A549 (cell line): ENCODE results near the gene CCNO. TPM values are rescaled to one million over a fixed set of nuclear protein-coding genes. Genes with fewer than 3 reads are reported as not detected.

Source experiments
- ATAC-seq, 2 experiments: fragments of 200-7000 bp in 1 of 2; fragments of >200 bp in 1 of 2; cut with Nextera tagmentation in 1 of 2; cut with Tn5 transposase in 1 of 2; 3 replicates each; pipeline versions ENCODE4 v1.8.0 to v1.9.1; 2018 to 2020; ENCODE audit warnings: mild to moderate bottlenecking in 1 of 2, moderate library complexity in 1 of 2
- CTCF ChIA-PET: fragments of 300-600 bp; sonication (Branson Sonifier 250); formaldehyde crosslinking; extraction: SDS; loops from one replicate; lab custom pipeline; 2021; ENCODE audit warnings: antibody characterized with exemption, inconsistent platforms; lab: Yijun Ruan, JAX
- POLR2A ChIA-PET: fragments of 350-600 bp; formaldehyde crosslinking; extraction: SDS; loops from one replicate; lab custom pipeline; 2021; ENCODE audit warnings: antibody characterized with exemption, inconsistent platforms; lab: Yijun Ruan, JAX
- DNase-seq, 2 experiments: peaks; one replicate each; pipeline versions ENCODE4 v3.0.0 to v3.0.0-alpha.2; 2011 to 2016; ENCODE audit warnings: low read depth in 1 of 2, low spot score in 1 of 2
- FAIRE-seq: peaks from 2 replicates; lab custom pipeline; 2011; peaks lifted over from hg19 to GRCh38; lab: Jason Lieb, UNC
- H3K27ac ChIP-seq, 2 experiments: fragments of >200 bp; sonication (Bioruptor Twin); formaldehyde crosslinking; 3 replicates each; pipeline ENCODE4 v1.5.1; 2016 to 2017
- H3K4me1 ChIP-seq: fragments of >200 bp; sonication (Bioruptor Twin); formaldehyde crosslinking; 3 replicates; pipeline ENCODE4 v1.6.1; 2016
- H3K4me2 ChIP-seq: fragments of >200 bp; sonication (Bioruptor Twin); formaldehyde crosslinking; 3 replicates; pipeline ENCODE4 v1.6.1; 2016
- H3K4me3 ChIP-seq: fragments of >200 bp; sonication (Bioruptor Twin); formaldehyde crosslinking; 3 replicates; pipeline ENCODE4 v1.5.1; 2016
- H3K9me3 ChIP-seq: fragments of >200 bp; sonication (Bioruptor Twin); formaldehyde crosslinking; 3 replicates; pipeline ENCODE4 v1.6.1; 2016
- BHLHE40 ChIP-seq: IDR thresholded peaks from 2 replicates; pipeline ENCODE4 v1.6.1; 2012; ENCODE audit warnings: low read depth, low read length, inconsistent platforms
- CBX2 ChIP-seq: fragments of 200-600 bp; sonication (generic); IDR thresholded peaks from 2 replicates; pipeline ENCODE4 v1.6.1; 2016; ENCODE audit warnings: low read depth, mild to moderate bottlenecking, borderline replicate concordance
- CBX8 ChIP-seq: fragments of 200-600 bp; sonication (generic); IDR thresholded peaks from 2 replicates; pipeline ENCODE4 v1.6.1; 2016
- CHD4 ChIP-seq: fragments of 200-600 bp; sonication (generic); IDR thresholded peaks from 2 replicates; pipeline ENCODE4 v1.6.1; 2016; ENCODE audit warnings: antibody characterized with exemption, mild to moderate bottlenecking, borderline replicate concordance
- E2F6 ChIP-seq: IDR thresholded peaks from 2 replicates; pipeline ENCODE4 v1.6.1; 2012; ENCODE audit warnings: low read depth, borderline replicate concordance
- HDAC2 ChIP-seq: fragments of 200-600 bp; sonication (generic); IDR thresholded peaks from 2 replicates; pipeline ENCODE4 v1.6.1; 2016
- HES2 ChIP-seq: fragments of >200 bp; sonication (Bioruptor Twin); formaldehyde crosslinking; IDR thresholded peaks from 2 replicates; pipeline ENCODE4 v1.6.1; 2016
- HMGXB4 ChIP-seq: fragments of 250-450 bp; sonication (Bioruptor Pico); IDR thresholded peaks from 2 replicates; pipeline ENCODE4 v1.5.0; 2021; ENCODE audit warnings: mild to moderate bottlenecking, moderate library complexity, borderline replicate concordance
- HOXA7 ChIP-seq: fragments of 250-450 bp; sonication (Bioruptor Pico); IDR thresholded peaks from 2 replicates; pipeline ENCODE4 v1.5.0; 2020; ENCODE audit warnings: mild to moderate bottlenecking, moderate library complexity
- JUNB ChIP-seq: fragments of >200 bp; sonication (Bioruptor Twin); formaldehyde crosslinking; IDR thresholded peaks from 2 replicates; pipeline ENCODE4 v1.6.1; 2016
- KDM1A ChIP-seq: fragments of 200-600 bp; sonication (generic); IDR thresholded peaks from 2 replicates; pipeline ENCODE4 v1.6.1; 2016; ENCODE audit warnings: low read depth, mild to moderate bottlenecking
- MAZ ChIP-seq: fragments of 150-350 bp; IDR thresholded peaks from 2 replicates; pipeline ENCODE4 v1.6.1; 2014; ENCODE audit warnings: antibody characterized with exemption, low read depth, low read length, borderline replicate concordance
- PHF8 ChIP-seq: fragments of 200-600 bp; sonication (generic); IDR thresholded peaks from 2 replicates; pipeline ENCODE4 v1.6.1; 2016; ENCODE audit warnings: low read depth, mild to moderate bottlenecking, antibody characterized with exemption, moderate library complexity, borderline replicate concordance
- RFX5 ChIP-seq: fragments of 450-650 bp; IDR thresholded peaks from 2 replicates; pipeline ENCODE4 v1.7.1; 2014; ENCODE audit warnings: antibody characterized with exemption, mild to moderate bottlenecking, moderate library complexity
- SMC3 ChIP-seq: fragments of >200 bp; sonication (Bioruptor Twin); formaldehyde crosslinking; IDR thresholded peaks from 3 replicates; pipeline ENCODE4 v1.6.1; 2018; ENCODE audit warnings: inconsistent platforms
- USF2 ChIP-seq: fragments of 450-650 bp; IDR thresholded peaks from 2 replicates; pipeline ENCODE4 v1.6.1; 2014; ENCODE audit warnings: antibody characterized with exemption
- ZC3H11A ChIP-seq: fragments of 450-650 bp; IDR thresholded peaks from 2 replicates; pipeline ENCODE4 v1.6.1; 2014; ENCODE audit warnings: antibody characterized with exemption, mild to moderate bottlenecking
- ZFP36 ChIP-seq: fragments of 450-650 bp; IDR thresholded peaks from 2 replicates; pipeline ENCODE4 v1.6.1; 2014; ENCODE audit warnings: borderline replicate concordance; ENCODE audit not compliant: partially characterized antibody
- ZNF302 ChIP-seq: fragments of 250-450 bp; sonication (Bioruptor Pico); IDR thresholded peaks from 2 replicates; pipeline ENCODE4 v1.9.0; 2021; ENCODE audit warnings: inconsistent platforms, mild to moderate bottlenecking, moderate library complexity
- ZSCAN20 ChIP-seq: fragments of 250-450 bp; sonication (Bioruptor Pico); IDR thresholded peaks from 2 replicates; pipeline ENCODE4 v1.8.0; 2022; ENCODE audit warnings: mild to moderate bottlenecking, moderate library complexity
- WGBS: methylation state at CpG from one replicate; pipeline ENCODE4 v1.1.6; 2017; ENCODE audit errors: missing lambda C conversion rate; 5-methylcytosine and 5-hydroxymethylcytosine counted together
- polyA plus RNA-seq, 4 experiments: library from polyadenylated mRNA; depleted of rRNA in 3 of 4; stranded (reverse); fragments of >200 nt; fragmentation: RNase III in 1 of 4; extraction: RNeasy Plus Mini Kit Qiagen cat#74134 plus additional on column Dnase treatment in 1 of 4; gene quantifications; 2 replicates in 3 of 4; 3 replicates in 1 of 4; pipeline ENCODE4 v1.2.3, GENCODE V29; 2011 to 2017

CCNO gene
- polyA plus RNA-seq, 2 of the 4 experiments (the other 2 are of a cell fraction), result 2.2 to 4.8 TPM

GRCh38 chr5:55222985-55223811 is 10.2 kb downstream of the CCNO start:
- ChIA-PET CTCF (interaction anchor here (0.6 to 4.8 kb wide), 3 partner anchors 8 to 713 kb away, joined by 3 to 57 read pairs (median 8); partner anchors contain the start of gene CCNO), POLR2A (interaction anchor here (1.6 kb wide), 1 partner anchor 10 kb away, joined by 6 read pairs; the partner anchor contains the start of gene CCNO)
- no peak for ATAC-seq
- 95% methylated on average over 47 of the region's 61 CpGs for WGBS
- Histone ChIP-seq H3K27ac (no peak overlapping the region), H3K9me3 (no peaks in the 10 kb centered on the region), H3K4me3 (no peak overlapping the region), H3K4me1 (0 out of 3 replicates have a peak, but pooled peaks cover 5% of the 10 kb centered on the region), H3K4me2 (no peak overlapping the region)
- TF ChIP-seq USF2 (no peak), ZC3H11A (no peak), SMC3 (no peak), ZNF302 (CRISPR knock-in tag) (no peak), ZFP36 (no peak), CHD4 (no peak), HMGXB4 (CRISPR knock-in tag) (no peak), HOXA7 (CRISPR knock-in tag) (no peak), HDAC2 (no peak), JUNB (no peak), CBX2 (no peak), PHF8 (no peak), BHLHE40 (no peak), KDM1A (no peak), ZSCAN20 (CRISPR knock-in tag) (no peak), E2F6 (no peak)
- no peak for DNase-seq
- FAIRE-seq, result no peak

GRCh38 chr5:55222092-55222984 is 11.1 kb downstream of the CCNO start:
- DNase-seq, result no peak
- Histone ChIP-seq H3K9me3 (no peaks in the 10 kb centered on the region), H3K4me3 (no peak overlapping the region), H3K4me1 (no peaks in the 10 kb centered on the region), H3K27ac (no peak overlapping the region), H3K4me2 (no peak overlapping the region)
- ATAC-seq, result no peak
- WGBS, result 91% methylated on average over 30 of the region's 30 CpGs
- TF ChIP-seq MAZ (no peak), ZNF302 (CRISPR knock-in tag) (no peak), RFX5 (no peak), HES2 (no peak), JUNB (no peak), CBX8 (no peak)
- CTCF ChIA-PET, result no interaction called here
- POLR2A ChIA-PET, result no interaction called here
- no peak for FAIRE-seq
